Activated T-cell treated with anti-CD3 and anti-CD28 coated beads, Interleukin-2, amount 50 U/mL, for 1 hour (primary cell): ENCODE measurements around the gene PIGN.
"Not testable (repeated sequence)": the region's sequence is repeated elsewhere in the genome, so short reads cannot be mapped to it uniquely, and the experiment has no call there.

ENCODE experiments used
- DNase-seq: peaks from one replicate; pipeline ENCODE4 v3.0.0-alpha.2; 2020

PIGN gene

GRCh38 chr18:62179213-62179612, 7.6 kb downstream of the PIGN start:
- DNase-seq: no peak

- no peak for DNase-seq
Measured at GRCh38 chr18:62177271-62177670, 9.6 kb downstream of the PIGN start.

GRCh38 chr18:62175521-62175920, 11.3 kb downstream of the PIGN start:
- DNase-seq: no peak

GRCh38 chr18:62172298-62172697, 14.6 kb downstream of the PIGN start:
- no peak for DNase-seq

GRCh38 chr18:62170857-62171256, 16.0 kb downstream of the PIGN start:
- no peak for DNase-seq

- DNase-seq: not testable (repeated sequence)
Measured at GRCh38 chr18:62166524-62166923, 20.3 kb downstream of the PIGN start.

GRCh38 chr18:62165583-62165982, 21.3 kb downstream of the PIGN start:
- no peak for DNase-seq

GRCh38 chr18:62164855-62165487, 21.9 kb downstream of the PIGN start:
- DNase-seq: no peak

GRCh38 chr18:62164310-62164709, 22.5 kb downstream of the PIGN start:
- DNase-seq: no peak

- no peak for DNase-seq
Measured at GRCh38 chr18:62157843-62158242, 29.0 kb downstream of the PIGN start.

GRCh38 chr18:62152844-62153243, 34.0 kb downstream of the PIGN start:
- no peak for DNase-seq

GRCh38 chr18:62151068-62151771, 35.6 kb downstream of the PIGN start:
- DNase-seq: no peak

GRCh38 chr18:62144338-62144737, 42.5 kb downstream of the PIGN start:
- no peak for DNase-seq

- DNase-seq: no peak
Measured at GRCh38 chr18:62140259-62140658, 46.6 kb downstream of the PIGN start.

- no peak for DNase-seq
Measured at GRCh38 chr18:62138461-62139235, 48.2 kb downstream of the PIGN start.

- DNase-seq: peak; percentile 40
Measured at GRCh38 chr18:62131301-62131909, 55.5 kb downstream of the PIGN start.

GRCh38 chr18:62128157-62128556, 58.7 kb downstream of the PIGN start:
- DNase-seq: no peak

GRCh38 chr18:62126737-62127136, 60.1 kb downstream of the PIGN start:
- DNase-seq: no peak

- no peak for DNase-seq
Measured at GRCh38 chr18:62125702-62126101, 61.2 kb downstream of the PIGN start.

GRCh38 chr18:62122330-62122729, 64.5 kb downstream of the PIGN start:
- DNase-seq: no peak

- no peak for DNase-seq
Measured at GRCh38 chr18:62119884-62120283, 67.0 kb downstream of the PIGN start.

- DNase-seq: no peak
Measured at GRCh38 chr18:62118328-62118727, 68.5 kb downstream of the PIGN start.

- no peak for DNase-seq
Measured at GRCh38 chr18:62109676-62110075, 77.2 kb downstream of the PIGN start.

- no peak for DNase-seq
Measured at GRCh38 chr18:62107881-62108280, 79.0 kb downstream of the PIGN start.
